ENCODE results near the gene NTM. TPM values are rescaled to one million over a fixed set of nuclear protein-coding genes. Genes with fewer than 3 reads are reported as not detected.

NTM gene
- total RNA-seq, 2 experiments from 2014 or later = not detected

GRCh38 chr11:131792243-131792642 lies 421.8 kb downstream of the NTM start:
- H3K9me3 Mint-ChIP-seq = no peaks in the 10 kb centered on the region
- no peak overlapping the region for H3K27ac Mint-ChIP-seq
- DNase-seq (no peak), ATAC-seq (no peak)
- POLR2A ChIA-PET = no interaction called here
- no peaks in the 10 kb centered on the region for H3K36me3 Mint-ChIP-seq (ENCODE audit: low read depth)
- H3K4me1 Mint-ChIP-seq (ENCODE audit: low read depth) = no peaks in the 10 kb centered on the region
- CTCF ChIA-PET = no interaction called here
- intact Hi-C loops (cut with micrococcal nuclease) = no loop called here
- H3K27me3 Mint-ChIP-seq = no peaks in the 10 kb centered on the region
- no peak for TF ChIP-seq CTCF (IDR thresholded peaks at IDR 0.05)
- no peak overlapping the region for H3K4me3 Mint-ChIP-seq

GRCh38 chr11:131796089-131796488 lies 425.7 kb downstream of the NTM start:
- CTCF ChIA-PET = no interaction called here
- Mint-ChIP-seq H3K4me3 (no peak overlapping the region), H3K4me1 (ENCODE audit: low read depth) (no peaks in the 10 kb centered on the region), H3K36me3 (ENCODE audit: low read depth) (no peaks in the 10 kb centered on the region), H3K27me3 (no peaks in the 10 kb centered on the region), H3K9me3 (no peaks in the 10 kb centered on the region), H3K27ac (no peak overlapping the region)
- DNase-seq (no peak), ATAC-seq (no peak)
- no peak for TF ChIP-seq CTCF (IDR thresholded peaks at IDR 0.05)
- intact Hi-C loops (cut with micrococcal nuclease) = no loop called here
- POLR2A ChIA-PET = no interaction called here

DNA sequence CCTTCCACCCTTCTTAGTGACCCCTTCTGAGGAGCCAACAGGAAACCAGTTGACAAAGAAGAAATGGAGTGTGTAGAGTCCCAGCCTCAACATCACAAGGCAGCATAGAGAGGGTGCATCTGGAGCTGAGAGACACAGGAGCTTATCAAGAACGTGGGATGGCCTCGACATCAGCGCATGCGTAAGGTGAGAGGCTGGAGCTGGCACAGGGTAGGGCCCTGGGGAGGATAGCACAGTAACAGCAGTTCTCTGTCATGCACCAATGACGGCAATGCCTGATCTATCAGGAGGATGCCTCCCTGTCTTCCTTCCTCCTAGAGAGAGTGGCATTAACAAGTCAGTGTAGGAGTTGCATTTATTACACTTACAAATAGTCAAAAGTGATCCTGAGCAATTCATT lies 426.1 kb downstream of the NTM start:
- POLR2A ChIA-PET = no interaction called here
- Mint-ChIP-seq H3K27me3 (no peaks in the 10 kb centered on the region), H3K4me1 (ENCODE audit: low read depth) (no peaks in the 10 kb centered on the region), H3K9me3 (no peaks in the 10 kb centered on the region), H3K27ac (no peak overlapping the region), H3K36me3 (ENCODE audit: low read depth) (no peaks in the 10 kb centered on the region), H3K4me3 (no peak overlapping the region)
- DNase-seq (no peak), ATAC-seq (no peak)
- intact Hi-C loops (cut with micrococcal nuclease) = no loop called here
- CTCF ChIA-PET = no interaction called here
- no peak for TF ChIP-seq CTCF (IDR thresholded peaks at IDR 0.05)

- no peak overlapping the region for H3K27ac Mint-ChIP-seq
- no peak for TF ChIP-seq CTCF (IDR thresholded peaks at IDR 0.05)
- H3K9me3 Mint-ChIP-seq = no peaks in the 10 kb centered on the region
- H3K36me3 Mint-ChIP-seq (ENCODE audit: low read depth) = no peaks in the 10 kb centered on the region
- ChIA-PET CTCF (no interaction called here), POLR2A (no interaction called here)
- no peaks in the 10 kb centered on the region for H3K4me1 Mint-ChIP-seq (ENCODE audit: low read depth)
- no peak overlapping the region for H3K4me3 Mint-ChIP-seq
- ATAC-seq = no peak
- intact Hi-C loops (cut with micrococcal nuclease) = no loop called here
- H3K27me3 Mint-ChIP-seq = no peaks in the 10 kb centered on the region
- no peak for DNase-seq
Observed at GRCh38 chr11:131800452-131800851, 430.0 kb downstream of the NTM start.

DNA sequence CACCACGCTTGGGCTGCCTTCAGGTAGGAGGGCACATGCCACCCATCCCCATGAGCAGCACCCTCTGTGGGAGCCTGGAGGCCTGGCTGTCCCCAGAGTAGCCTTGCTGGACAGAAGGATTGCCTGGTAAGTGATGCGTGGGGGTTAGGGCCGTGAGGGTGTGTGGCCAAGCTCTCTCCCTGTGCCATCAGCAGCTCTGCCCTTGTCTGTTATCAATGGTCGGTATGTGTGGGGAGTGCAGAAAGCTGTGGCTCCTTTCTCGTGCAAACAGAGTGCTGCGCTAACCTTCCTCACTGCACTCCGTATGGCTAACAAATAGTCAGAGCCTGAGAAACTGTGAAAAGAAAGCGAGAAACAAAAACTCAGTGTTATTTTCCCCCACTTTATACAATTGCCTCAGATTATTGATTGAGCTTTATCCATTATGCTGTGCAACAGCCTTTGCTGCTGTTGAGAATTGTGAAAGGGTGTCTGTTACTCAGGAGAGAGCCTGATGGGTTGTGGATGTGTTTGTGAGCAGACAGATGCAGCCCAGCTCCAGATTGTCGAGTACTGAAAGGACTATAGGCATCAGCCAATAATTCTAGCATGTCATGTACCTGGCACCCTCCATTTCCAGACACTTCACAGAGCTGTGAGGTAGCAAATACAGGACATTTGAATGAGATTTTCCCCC lies 432.2 kb downstream of the NTM start:
- POLR2A ChIA-PET = no interaction called here
- H3K9me3 Mint-ChIP-seq = no peaks in the 10 kb centered on the region
- H3K27me3 Mint-ChIP-seq = peaks cover 1% of the 10 kb centered on the region
- DNase-seq (no peak), ATAC-seq (no peak)
- H3K36me3 Mint-ChIP-seq (ENCODE audit: low read depth) = no peaks in the 10 kb centered on the region
- no peak overlapping the region for H3K4me3 Mint-ChIP-seq
- no peaks in the 10 kb centered on the region for H3K4me1 Mint-ChIP-seq (ENCODE audit: low read depth)
- intact Hi-C loops (cut with micrococcal nuclease) = no loop called here
- CTCF ChIA-PET = interaction anchor here (1.1 kb wide), 1 partner anchor 107 kb away, joined by 3 read pairs; no protein-coding TSS in a partner anchor
- TF ChIP-seq CTCF (IDR thresholded peaks at IDR 0.05) = no peak
- no peak overlapping the region for H3K27ac Mint-ChIP-seq
